Measurements from ENCODE around the gene SLC25A23. TPM values are rescaled to one million over a fixed set of nuclear protein-coding genes. Genes with fewer than 3 reads are reported as not detected.
"Not testable (repeated sequence)": the region's sequence is repeated elsewhere in the genome, so short reads cannot be mapped to it uniquely, and the experiment has no call there.

Gene SLC25A23
- total RNA-seq, 1 donor from 2014 or later = 42.6 TPM

DNA sequence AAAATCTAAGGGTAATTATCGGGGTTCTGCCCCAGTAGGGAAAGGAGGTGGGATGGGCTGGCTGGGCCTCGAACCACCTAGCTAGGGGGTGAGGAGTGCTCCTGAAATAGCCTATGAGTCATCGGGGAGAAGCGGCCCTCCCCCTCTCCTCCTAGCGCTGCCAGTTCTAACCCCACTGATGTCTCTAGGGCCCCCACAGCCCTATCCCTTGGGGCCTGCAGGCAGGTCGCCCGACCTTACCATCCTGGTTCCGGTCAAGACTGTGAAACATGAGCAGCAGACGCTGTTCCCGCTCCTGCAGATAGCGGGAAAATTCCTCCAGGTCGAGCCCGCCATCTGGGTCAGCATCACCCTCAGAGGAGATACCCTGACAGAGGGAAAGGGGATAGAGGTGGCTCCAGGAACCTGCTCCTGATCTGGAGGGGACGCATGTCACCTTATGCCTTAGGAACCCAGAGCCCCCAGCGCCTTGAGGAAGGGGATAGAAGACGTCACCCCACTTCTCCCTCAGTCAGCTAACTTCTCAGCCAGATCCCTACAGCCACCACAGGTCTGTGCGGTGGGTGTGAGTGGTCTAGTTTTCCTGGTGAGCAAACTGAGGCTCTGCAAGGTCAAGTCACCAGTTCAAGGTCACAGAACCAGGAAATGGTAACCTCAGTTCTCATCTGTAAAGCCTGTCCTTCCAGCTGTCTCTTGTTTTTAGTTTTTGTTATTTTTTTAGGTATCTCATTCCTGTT lies 1.5 kb downstream of the SLC25A23 start:
- no peak for DNase-seq

DNA sequence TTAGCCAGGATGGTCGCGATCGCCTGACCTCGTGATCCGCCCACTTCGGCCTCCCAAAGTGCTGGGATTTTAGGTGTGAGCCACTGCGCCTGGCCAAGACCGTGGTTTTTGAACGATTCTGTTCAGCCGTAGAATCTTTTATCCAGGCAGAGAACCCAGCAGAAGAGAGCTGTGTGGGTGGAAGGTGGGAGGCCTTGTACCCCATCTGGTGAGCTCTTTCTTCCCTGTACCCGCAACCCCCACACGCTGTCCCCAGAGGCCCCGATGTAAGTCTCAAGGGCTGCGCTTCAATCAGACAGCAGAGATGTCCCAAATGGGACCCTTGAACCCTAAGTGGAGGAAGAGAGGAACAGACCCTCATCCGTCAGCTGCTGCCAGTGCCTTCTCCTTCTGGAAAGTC lies 3.7 kb downstream of the SLC25A23 start:
- no peak for DNase-seq

DNA sequence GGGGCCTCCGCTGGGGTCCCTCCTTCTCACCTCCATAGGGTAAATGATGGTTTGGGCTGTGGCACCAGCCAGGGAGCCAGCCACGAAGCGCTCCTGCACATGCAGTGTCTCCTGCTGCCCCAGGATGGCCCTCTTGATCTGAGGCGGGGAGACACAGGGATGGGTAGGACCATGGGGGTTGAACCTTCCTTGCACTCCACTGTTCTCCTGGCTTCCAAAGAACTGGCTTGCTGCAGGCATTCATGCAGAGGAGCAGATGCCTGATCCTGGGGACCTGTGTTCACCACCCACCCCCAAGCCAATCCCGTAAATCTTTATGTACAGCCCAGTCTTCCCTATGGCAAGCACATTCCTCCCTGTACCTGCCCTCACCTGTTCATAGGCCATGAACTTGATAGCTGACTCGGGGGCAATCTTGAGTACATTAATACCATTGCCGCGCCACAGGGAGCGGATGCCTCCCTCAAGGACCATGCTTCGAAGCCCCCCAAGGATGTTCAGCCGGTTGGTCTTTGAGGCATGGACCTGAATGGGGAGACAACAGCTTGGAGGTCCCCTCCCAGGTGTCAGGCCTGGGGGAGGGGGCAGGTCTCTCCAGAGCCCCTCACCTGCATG lies 5.5 kb downstream of the SLC25A23 start:
- no peak for DNase-seq

DNA sequence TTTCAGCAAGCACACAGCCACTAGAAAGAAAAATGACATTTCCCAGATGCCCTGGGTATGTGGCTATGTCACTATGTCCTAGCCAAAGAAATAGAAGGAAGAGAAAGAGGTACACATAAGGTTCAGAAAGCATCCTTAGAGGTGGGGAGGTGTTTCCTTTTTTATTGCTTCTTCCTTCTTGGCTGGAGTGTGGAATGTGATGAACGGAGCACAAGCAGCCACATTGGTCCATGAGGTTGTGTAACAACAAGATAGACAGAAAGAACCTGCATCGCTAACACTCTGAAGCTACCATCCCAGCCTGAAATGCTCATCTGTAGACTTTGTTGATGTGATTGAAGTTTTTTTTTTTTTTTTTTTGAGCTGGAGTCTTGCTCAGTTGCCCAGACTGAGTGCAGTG lies 6.7 kb downstream of the SLC25A23 start:
- DNase-seq = no peak

DNA sequence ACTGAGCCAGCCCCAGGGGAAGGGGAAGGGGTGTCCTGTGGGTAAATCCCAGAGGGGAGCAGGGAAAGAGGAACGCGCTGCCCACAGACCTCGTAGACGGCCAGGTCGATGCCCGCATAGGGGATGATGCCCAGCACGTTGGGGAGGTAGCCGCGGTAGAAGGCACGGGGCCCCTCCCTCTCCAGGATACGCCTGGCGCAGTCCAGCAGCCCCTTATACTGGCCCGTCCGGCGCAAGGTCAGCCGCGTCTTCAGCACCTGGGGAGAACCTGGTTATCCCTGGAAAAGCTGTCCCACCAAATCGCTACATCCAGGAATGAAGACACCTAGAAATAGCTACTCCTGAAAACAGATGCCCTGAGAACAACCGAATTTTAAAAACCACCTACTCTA lies 7.4 kb downstream of the SLC25A23 start:
- DNase-seq = no peak

DNA sequence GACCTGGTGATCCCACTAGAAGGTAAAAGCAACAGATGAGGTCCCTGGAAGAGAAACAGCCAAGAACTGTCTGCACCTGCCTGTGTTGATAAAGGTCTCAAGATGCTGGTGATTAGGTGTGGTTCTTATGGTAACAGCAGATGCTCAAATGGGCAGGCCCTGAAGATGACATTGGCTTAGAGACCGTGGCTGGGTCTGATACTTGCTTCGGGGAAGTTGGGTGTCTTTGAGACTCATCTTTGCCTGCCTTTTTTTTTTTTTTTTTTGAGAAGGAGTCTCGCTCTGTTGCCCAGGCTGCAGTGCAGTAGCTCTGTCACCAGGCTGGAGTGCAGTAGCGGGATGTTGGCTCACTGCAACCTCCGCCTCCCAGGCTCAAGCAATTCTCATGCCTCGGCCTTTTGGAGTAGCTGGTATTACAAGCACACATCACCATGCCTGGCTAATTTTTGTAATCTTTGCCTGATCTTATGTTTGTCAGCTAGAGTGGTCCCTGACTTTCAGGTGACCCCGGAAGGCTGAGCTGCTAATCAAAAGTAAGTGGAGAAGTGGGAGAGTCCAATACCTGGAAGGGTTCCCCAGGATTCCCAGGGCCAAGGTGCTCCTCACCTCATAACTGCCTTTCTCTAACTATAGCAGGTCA lies 7.9 kb downstream of the SLC25A23 start:
- DNase-seq = no peak

DNA sequence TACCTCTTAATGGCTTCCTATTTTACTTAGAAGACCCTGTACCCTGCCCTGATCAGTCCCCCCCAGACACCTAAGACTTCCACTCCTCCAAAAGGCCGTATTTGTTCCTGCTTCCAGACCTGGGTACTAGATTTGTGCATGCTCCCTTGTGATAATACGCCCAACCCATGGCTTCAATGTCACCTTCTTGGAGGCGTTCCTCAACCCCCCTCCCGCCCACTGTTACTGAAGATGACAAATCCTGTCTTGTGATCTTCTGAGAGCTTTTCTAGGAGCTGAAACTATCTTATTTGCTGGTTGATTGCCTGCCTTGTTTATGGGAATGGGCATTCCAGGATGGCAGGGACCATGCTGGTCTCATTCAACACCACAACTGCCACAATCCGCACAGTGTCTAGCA lies 9.4 kb downstream of the SLC25A23 start:
- DNase-seq = no peak

DNA sequence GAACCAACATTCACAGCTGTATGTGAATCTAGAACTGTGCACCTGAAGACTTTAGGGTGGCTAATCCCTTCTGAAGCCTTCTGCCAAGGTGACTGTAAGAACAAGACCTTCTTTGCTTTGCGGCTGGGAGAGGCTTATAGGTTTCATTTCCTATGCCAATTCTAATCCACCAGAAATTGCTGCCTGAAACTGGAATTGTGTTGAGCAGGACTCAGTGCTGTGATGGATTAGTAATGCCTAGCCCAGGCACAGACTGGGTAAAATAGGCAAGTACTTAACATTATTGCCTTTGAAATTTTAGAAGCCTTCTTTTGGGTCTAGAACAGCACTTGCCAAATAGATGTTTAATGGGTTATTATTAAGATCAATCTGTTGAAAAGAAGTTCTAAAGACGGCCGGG lies 11.5 kb downstream of the SLC25A23 start:
- no peak for DNase-seq

DNA sequence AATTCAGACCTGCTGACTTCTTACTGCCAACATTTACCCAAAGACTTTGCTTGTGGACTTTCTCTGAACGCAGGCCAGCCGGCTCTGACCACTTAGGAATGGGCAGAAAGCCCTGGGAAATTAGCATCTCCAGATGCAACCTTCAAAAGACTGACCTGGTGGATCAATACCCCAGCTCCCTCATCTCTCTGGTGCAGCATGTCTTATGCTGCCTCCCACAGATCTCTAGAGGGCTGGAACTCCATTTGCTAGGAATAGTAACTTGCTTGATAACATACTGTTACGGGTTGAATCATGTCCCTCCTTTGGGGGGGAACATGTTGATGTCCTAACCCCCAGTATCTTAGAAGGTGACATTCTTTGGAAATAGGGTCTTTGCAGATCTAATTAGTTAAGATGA lies 13.1 kb downstream of the SLC25A23 start:
- DNase-seq = no peak

DNA sequence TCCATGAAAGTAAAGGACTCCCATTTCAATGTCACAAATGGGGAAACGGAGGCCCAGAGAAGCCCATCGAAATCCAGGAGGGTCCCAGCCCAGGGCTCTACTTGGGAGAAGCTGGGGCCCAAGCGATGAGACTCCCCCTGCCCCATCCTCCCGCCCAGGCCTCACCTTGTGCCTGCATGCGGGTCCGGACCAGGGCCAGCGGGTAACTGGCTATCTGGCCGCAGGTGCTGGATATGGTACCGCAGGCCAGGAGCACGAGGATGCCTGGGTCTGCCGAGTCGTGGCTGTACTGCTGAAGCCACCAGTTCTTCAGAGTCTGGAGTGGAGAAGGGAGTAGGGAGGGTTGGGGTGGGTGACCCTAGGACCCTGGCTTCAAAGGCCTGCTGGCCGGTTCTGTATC lies 15.6 kb downstream of the SLC25A23 start:
- no peak for DNase-seq

DNA sequence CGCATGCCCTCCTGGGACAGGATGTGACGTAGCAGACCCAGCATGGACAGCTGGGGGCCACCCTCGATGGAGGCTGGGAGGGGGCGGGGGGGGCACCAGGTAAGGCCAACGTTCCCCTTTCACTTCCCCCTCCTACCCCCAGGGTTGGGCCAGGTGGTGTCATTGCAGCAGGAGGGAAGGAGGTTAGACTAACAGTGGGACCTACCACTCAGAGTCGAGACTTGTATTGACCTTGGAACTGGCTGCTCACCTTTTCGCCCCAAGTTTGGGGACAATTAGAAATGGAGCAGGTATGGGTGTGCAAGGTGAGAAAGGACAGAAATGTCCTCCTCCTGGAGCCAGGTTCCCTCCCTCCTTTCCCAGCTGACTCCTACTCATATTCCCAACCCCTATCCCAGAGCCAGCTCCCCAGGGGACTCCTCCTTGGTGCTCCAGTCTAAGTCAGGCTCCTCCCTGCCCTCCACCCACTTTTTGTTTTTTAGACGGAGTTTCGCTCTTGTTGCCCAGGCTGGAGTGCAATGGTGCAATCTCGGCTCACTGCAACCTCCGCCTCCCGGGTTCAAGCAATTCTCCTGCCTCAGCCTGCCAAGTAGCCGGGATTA lies 17.4 kb downstream of the SLC25A23 start:
- no peak for DNase-seq

DNA sequence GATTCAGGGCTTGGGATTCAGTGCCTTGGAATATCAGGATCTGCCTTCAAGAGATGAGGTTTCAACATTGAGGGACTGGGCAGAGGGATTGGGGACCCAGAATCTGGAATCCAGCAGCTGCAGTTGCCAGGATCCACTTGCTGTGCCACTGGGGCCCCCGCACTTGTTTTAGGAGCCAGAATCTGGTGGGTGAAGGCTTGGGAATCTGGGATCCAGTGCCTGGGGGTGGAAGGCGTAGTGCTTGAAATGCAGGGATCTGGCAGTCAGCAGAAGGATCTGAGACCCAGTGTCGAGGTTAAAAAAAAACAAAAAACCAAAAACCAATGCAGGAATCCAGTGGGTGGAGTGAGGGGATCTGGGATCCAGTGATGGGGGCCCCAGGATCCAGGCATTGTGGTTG lies 18.7 kb downstream of the SLC25A23 start:
- no peak for DNase-seq

DNA sequence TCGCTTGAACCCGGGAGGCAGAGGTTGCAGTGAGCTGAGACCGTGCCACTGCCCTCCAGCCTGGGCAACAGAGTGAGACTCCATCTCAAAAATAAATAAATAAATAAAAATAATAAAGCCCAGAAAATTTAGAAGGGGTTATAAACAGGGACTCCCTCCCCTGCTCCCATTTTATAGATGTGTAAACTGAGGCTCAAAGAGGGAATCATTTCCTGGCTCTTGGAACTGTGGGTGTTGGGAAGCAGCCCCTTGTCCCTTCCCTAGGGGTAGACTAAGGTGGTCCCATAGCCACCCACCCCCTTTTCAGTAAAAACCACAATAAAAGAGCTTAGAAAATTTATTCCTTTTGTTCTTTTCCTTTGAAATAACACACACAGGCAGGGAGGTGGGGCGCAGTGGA lies 19.8 kb downstream of the SLC25A23 start:
- no peak for DNase-seq

DNA sequence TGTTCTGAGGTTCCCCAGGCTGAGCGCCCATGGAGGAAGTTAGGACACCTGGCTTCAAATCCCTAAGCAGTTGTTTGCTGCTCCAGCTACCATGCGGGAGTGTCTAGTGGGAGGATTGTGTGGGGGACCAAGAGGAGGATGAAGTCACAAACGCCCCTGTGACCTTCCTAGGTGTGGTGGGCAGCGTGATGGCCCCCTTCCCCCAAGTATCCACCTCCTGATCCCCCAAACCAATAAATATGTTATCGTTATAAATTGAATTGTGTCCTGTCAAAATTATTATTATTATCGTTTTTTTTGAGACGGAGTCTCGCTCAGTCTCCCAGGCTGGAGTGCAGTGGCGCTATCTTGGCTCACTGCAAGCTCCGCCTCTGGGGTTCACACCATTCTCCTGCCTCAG lies 25.9 kb downstream of the SLC25A23 start, which contains the start of gene SLC25A41:
Gene SLC25A41 (minus strand): TSS at position 101 of the 400 bp plus-strand sequence. CDS start 70 bp downstream, at position 31.
- no peak for DNase-seq

DNA sequence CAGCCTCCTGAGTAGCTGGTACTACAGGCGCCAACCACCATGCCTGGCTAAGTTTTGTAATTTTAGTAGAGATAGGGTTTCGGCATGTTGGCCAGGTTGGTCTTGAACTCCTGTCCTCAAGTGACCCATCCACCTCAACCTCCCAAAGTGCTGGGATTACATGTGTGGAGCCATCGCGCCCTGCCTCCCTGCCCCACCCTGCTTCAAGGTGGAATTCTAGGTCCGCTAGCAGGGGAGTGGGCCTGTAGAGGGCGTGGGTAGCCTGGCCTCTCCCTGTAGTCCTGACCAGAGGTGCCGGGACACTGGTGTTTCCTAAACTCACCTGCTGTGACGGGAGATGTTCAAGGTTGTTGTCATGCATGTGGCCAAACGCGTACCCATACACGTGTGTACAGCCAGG lies 26.4 kb downstream of the SLC25A23 start:
- DNase-seq = no peak

DNA sequence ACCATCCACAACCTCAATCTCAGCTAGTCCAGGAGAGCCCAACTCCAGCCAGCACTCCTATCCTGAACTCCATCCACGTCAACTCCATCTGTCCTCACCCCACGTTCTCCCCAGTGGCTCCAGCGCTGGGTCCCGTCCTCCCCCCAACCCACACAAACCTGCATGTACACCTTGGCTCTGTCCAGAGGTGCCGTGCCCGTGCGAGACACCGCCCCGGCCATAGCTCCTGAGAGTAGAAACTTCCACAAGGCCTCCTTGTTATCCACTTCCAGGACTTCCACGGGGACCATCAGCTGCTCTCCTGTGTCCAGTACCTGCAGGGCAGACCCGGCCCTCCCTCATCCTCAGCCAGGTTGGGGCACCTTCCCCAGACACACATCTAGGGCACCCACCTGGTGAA lies 27.7 kb downstream of the SLC25A23 start:
- no peak for DNase-seq

DNA sequence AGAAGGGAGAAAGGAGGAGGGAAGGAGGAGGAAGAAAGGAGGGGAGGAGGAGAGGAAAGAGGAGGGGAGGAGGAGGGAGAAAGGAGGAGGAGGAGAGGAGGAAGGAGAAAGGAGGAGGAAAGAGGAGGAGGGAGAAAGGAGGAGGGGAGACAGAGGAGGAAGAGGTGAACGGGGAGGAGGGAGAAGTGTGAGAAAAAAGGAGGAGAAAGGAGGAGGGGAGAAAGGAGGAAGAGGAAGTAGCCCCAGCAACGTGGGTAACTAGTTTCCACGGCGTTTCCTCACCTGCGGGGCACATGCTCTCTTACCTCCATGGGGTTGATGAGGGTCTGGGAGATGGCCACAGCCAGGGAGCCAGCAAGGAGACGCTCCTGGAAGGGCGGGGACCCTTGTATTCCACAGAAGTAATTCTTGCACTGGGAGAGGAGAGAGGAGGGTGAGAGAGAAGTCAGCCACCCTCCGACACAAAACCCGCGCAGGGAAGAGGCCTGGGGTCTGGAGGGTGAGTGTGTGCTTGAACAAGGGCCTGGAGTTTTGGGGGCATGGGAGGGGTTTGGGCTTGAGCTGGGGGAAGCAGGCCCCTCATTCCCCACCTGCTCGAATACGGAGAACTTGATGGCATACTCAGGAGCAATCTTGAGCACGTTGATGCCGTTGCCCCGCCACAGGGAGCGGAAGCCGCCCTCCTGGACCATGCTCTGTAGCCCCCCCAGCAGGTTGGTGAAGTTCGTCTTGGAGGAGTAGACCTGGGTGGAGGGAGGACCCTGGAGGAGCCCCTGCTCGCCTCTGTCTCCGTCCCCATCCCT lies 30.0 kb downstream of the SLC25A23 start:
- no peak for DNase-seq

DNA sequence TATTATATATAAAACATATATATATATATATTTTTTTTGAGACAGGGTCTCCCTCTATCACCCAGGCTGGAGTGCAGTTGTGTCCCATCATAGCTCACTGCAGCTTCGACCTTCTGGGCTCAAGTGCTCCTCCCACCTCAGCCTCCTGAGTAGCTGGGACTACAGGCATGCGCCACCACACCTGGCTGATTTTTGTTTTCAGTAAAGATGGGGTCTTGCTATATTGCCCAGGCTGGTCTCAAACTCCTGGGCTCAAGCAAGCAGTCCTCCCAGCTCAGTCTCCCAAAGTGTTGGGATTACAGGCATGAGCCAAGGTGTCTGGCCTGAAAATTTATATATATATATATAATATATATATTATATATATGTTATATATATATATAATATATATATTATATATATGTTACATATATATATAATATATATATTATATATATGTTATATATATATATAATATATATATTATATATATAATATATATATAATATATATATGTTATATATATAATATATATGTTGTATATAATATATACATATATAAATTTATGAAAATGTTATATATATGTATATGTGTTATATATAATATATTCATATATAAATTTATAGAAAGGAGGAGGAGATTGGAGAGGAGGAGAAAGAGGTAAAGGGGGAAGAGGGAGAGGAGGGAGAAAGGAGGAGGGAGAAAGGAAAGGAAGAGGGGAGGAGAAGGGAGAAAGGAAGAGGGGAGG lies 30.7 kb downstream of the SLC25A23 start:
- DNase-seq = not testable (repeated sequence)

DNA sequence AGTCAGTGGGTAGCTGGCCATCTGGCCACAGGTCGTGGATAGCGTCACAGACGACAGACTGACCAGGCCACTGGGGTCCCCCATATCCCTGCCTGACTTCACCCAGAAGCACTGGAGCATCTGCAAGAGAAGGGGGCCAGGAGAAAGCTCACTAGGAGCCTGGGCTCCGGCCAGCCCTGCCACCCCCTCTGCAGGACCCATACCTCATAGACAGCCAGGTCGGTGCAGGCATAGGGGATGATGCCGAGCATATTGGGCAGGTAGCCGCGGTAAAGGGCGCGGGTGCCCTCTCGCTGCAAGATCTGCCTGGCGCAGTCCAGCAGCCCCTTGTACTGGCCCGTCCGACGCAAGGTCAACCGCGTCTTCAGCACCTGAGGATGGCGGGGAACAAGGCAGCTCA lies 32.5 kb downstream of the SLC25A23 start:
- DNase-seq = no peak

DNA sequence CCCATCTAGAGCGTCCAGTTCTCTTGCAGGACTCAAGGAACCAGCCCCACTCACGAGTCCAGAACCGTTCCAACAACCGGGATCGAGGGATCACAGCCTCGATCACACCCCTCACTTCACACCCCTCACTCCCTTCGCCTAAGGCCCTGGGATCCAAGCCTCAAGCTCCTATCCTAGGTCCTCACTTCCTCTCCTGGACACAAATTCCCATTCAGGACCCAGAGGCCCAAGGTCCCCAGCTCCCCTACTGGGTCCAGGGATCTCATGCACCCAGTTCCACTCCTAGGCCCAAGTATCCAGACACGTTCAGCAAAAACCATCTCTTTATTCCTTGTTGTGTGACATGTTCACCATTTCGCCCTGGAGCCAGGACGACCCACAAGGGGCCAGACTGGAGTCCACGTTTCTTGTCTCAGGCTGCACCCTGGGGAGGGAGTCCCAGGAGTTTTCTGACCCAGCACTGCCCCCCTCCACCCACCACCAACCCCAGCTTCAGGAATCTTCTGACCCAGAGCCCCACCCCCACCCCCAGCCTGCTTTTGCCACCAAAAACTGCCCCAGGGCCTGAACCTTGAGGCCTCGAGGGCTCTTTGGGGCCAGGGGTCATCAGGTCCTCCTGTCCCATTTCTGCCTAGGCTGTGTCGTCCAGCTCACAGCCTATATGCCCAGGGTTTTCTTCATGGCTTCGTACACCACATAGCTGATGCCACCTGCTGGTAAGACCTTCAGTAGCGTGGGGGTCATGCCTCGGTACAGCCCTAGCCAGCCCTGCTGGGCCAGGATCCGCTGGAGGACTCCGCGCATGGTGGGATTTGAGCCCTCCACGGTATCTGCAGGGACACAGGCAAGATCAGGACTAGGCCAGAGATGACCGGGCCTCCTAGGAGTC lies 33.6 kb downstream of the SLC25A23 start:
- DNase-seq = no peak
